OCI-LY7 (cell line): ENCODE measurements around the gene LILRB3. TPM values are rescaled to one million over a fixed set of nuclear protein-coding genes. Genes with fewer than 3 reads are reported as not detected.

ENCODE experiments used
- BruUV-seq: library from RNA; stranded (reverse); fragments of 400-500 nt; replicated peaks from 2 replicates; lab custom pipeline; 2021; lab: Mats Ljungman, UMichigan
- CTCF ChIA-PET: fragments of 300-600 bp; sonication (Branson Sonifier 250); formaldehyde crosslinking; loops from one replicate; lab custom pipeline; 2022; ENCODE audit warnings: antibody characterized with exemption; ENCODE audit not compliant: unreplicated experiment; lab: Charles Lee
- POLR2A ChIA-PET: fragments of 300-600 bp; sonication (Branson Sonifier 250); formaldehyde crosslinking; loops from one replicate; lab custom pipeline; 2022; ENCODE audit warnings: antibody characterized with exemption; lab: Charles Lee
- DNase-seq: peaks from one replicate; pipeline ENCODE4 v3.0.0-alpha.2; 2015; ENCODE audit warnings: low spot score
- H2AFZ ChIP-seq: fragments of 200-600 bp; sonication (generic), shearing (Covaris generic); 2 replicates; pipeline ENCODE4 v1.6.1; 2014; ENCODE audit warnings: mild to moderate bottlenecking, antibody characterized with exemption, low read length, moderate library complexity
- H3K27ac ChIP-seq: fragments of 200-600 bp; sonication (generic); 2 replicates; pipeline ENCODE4 v1.5.1; 2014; ENCODE audit warnings: mixed run types, low read depth, mild to moderate bottlenecking, moderate library complexity, low read length, inconsistent platforms; ENCODE audit not compliant: poor library complexity, severe bottlenecking
- H3K36me3 ChIP-seq: fragments of 200-600 bp; sonication (generic); 2 replicates; pipeline ENCODE4 v1.6.1; 2014; ENCODE audit warnings: mild to moderate bottlenecking, antibody characterized with exemption, low read length, moderate library complexity, mixed read lengths; ENCODE audit not compliant: insufficient read depth
- H3K4me1 ChIP-seq: fragments of 200-600 bp; sonication (generic); 2 replicates; pipeline ENCODE4 v1.5.1; 2014; ENCODE audit warnings: mild to moderate bottlenecking, low read length; ENCODE audit not compliant: insufficient read depth, poor library complexity, severe bottlenecking
- H3K4me2 ChIP-seq: fragments of 200-600 bp; sonication (generic); 2 replicates; pipeline ENCODE4 v1.6.1; 2014; ENCODE audit warnings: mild to moderate bottlenecking, low read length
- H3K4me3 ChIP-seq: fragments of 200-600 bp; sonication (generic); 2 replicates; pipeline ENCODE4 v1.5.1; 2014; ENCODE audit warnings: mild to moderate bottlenecking, low read depth, low read length; ENCODE audit not compliant: poor library complexity, severe bottlenecking
- H3K79me2 ChIP-seq: fragments of 200-600 bp; sonication (generic); 2 replicates; pipeline ENCODE4 v1.6.1; 2016; ENCODE audit warnings: low read depth, mild to moderate bottlenecking, low read length, moderate library complexity, mixed read lengths; ENCODE audit not compliant: insufficient read depth
- H3K9me2 ChIP-seq: fragments of 200-600 bp; sonication (generic); 2 replicates; pipeline ENCODE4 v1.6.1; 2016; ENCODE audit warnings: mild to moderate bottlenecking, low read length, mixed read lengths; ENCODE audit not compliant: insufficient read depth
- H3K9me3 ChIP-seq: fragments of 200-600 bp; sonication (generic); 2 replicates; pipeline ENCODE4 v1.6.1; 2014; ENCODE audit warnings: mild to moderate bottlenecking, mixed run types, low read length, mixed read lengths
- H4K20me1 ChIP-seq: fragments of 200-600 bp; sonication (generic); 2 replicates; pipeline ENCODE4 v1.6.1; 2014; ENCODE audit warnings: mild to moderate bottlenecking, antibody characterized with exemption, low read length, moderate library complexity, mixed read lengths; ENCODE audit not compliant: insufficient read depth
- EZH2phosphoT487 ChIP-seq: fragments of 200-600 bp; sonication (generic); IDR thresholded peaks from 2 replicates; pipeline ENCODE4 v1.6.1; 2018; ENCODE audit warnings: low read depth, borderline replicate concordance, mild to moderate bottlenecking, mixed run types, antibody characterized with exemption, low read length, moderate library complexity, mixed read lengths
- intact Hi-C: fragments of 100-400 bp; cut with micrococcal nuclease; formaldehyde crosslinking; loops from one replicate; pipeline ENCODE4 v1.10.0; 2022; ENCODE audit not compliant: unreplicated experiment
- total RNA-seq, 2 experiments: library from RNA; depleted of rRNA in 1 of 2; stranded (reverse); fragments of >200 nt in 1 of 2; shearing (Covaris generic) in 1 of 2; gene quantifications; 2 replicates each; pipeline ENCODE4 v1.2.3, GENCODE V29; 2014 to 2022
- TF ChIP-seq, protein P1 (sequence below): fragments of 200-600 bp; sonication (generic); conservative IDR thresholded peaks from 2 replicates; pipeline ENCODE4 v1.5.1; 2014; ENCODE audit warnings: mild to moderate bottlenecking, antibody characterized with exemption, low read length, moderate library complexity, mixed read lengths

The LILRB3 gene
- total RNA-seq, 2 experiments from 2014 or later, result not detected

DNA sequence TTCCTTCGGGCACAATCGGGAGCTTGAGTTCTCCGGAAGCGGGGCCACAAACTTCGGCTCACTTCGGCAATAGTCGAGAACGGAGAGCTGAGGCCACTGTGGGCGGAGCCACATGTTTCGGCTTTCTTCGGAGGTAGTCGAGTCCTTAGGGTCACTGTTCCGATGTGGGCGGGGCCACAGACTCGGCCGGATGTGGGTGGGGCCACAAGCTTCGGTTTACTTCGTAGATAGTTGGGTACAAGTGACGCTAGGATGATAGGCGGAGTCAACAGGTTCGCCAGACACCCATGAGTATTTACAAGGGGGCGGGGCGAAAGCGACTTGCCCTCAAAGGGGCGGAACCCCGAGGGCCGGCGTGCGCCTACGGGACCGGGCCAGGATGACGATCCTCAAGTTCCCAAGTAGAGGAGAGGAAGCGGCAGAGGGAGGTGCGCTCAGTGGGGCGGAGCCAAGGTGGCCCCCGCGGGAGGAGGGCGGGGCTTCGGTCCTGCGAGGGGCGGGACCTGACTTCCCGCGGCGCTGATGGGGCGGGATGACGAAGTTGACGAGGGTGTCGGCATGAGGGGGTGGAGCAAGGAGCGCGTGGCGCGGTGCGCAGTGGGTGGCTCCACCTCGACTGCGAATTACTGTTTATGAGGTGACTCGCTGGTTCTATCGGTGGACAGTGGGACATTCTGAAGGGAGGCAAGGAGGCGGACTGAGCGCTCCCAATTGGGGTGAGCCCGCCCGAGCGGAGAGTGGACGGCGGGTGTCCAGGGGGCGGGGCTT, 32.9 kb downstream of the LILRB3 start:
- H3K9me3 ChIP-seq, result no peaks in the 10 kb centered on the region
- H3K79me2 ChIP-seq, result peaks cover 21% of the 10 kb centered on the region; the same call in 1 of the 2 replicates
- H4K20me1 ChIP-seq, result no peaks in the 10 kb centered on the region
- no TSS peak for BruUV-seq
- intact Hi-C loops, result loop anchor here (2.0 kb wide), 1 partner anchor 31 kb away; the partner anchor contains the start of gene LENG1
- peak overlapping the region; percentile 97 for H3K4me2 ChIP-seq
- H3K36me3 ChIP-seq, result peaks cover 19% of the 10 kb centered on the region
- peak overlapping the region; percentile 76 for H3K4me3 ChIP-seq
- H3K27ac ChIP-seq, result peak overlapping the region; percentile 82
- CTCF ChIA-PET, result interaction anchor here (0.7 to 1.4 kb wide), 3 partner anchors 46 to 199 kb away, joined by 3 to 4 read pairs (median 3); no protein-coding TSS in a partner anchor
- H3K4me1 ChIP-seq, result peaks cover 25% of the 10 kb centered on the region
- H3K9me2 ChIP-seq, result no peaks in the 10 kb centered on the region
- H2AFZ ChIP-seq, result no peak overlapping the region; the same call in 1 of the 2 replicates
- POLR2A ChIA-PET, result interaction anchor here (0.9 to 2.2 kb wide), 4 partner anchors 11 to 1070 kb away, joined by 3 to 10 read pairs (median 6); partner anchors contain the start of genes CNOT3, LENG1 and RPS9
- DNase-seq, result peak; percentile 100
- TF ChIP-seq, protein P1, sequence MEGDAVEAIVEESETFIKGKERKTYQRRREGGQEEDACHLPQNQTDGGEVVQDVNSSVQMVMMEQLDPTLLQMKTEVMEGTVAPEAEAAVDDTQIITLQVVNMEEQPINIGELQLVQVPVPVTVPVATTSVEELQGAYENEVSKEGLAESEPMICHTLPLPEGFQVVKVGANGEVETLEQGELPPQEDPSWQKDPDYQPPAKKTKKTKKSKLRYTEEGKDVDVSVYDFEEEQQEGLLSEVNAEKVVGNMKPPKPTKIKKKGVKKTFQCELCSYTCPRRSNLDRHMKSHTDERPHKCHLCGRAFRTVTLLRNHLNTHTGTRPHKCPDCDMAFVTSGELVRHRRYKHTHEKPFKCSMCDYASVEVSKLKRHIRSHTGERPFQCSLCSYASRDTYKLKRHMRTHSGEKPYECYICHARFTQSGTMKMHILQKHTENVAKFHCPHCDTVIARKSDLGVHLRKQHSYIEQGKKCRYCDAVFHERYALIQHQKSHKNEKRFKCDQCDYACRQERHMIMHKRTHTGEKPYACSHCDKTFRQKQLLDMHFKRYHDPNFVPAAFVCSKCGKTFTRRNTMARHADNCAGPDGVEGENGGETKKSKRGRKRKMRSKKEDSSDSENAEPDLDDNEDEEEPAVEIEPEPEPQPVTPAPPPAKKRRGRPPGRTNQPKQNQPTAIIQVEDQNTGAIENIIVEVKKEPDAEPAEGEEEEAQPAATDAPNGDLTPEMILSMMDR, result no peak
- TF ChIP-seq EZH2phosphoT487, result no peak

DNA sequence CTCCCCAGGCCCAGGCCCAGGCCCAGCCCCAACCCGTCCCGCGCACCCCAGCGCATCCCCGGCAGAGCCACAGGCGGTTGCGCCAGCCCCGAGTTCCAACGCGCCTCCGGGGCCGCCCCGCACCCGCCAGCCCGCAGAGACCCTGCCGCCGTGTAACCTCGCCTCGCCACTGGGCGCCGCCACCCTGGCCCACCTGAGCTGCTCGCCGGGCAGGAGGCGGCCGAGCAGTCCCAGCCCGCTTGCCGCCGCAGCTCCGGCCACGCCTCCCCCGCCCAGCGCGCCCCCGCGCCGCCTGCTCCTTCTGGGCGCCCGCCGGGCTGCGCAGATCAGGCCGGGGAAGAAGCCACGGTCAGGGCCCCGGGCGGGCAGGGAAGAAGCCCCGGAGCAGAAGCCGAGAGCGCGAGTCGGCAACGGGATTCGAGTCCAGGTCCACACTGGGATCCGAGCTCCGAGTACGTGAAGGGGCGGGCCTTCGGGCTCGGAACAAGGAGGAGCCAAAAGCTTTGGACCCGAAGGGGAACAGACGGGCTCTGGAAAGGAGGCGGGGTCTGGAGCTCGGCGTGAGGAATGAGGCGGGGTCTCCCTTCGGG, 33.6 kb downstream of the LILRB3 start, which contains the start of gene MBOAT7:
MBOAT7 (minus strand) TSS at position 436 of the 590 bp plus-strand sequence. CDS start 1,072 bp downstream, outside the sequence.
- Histone ChIP-seq H3K27ac (peak within 1 kb of the TSS; percentile 82), H3K36me3 (peaks cover 13% of the 10 kb centered on the region), H3K9me2 (no peaks in the 10 kb centered on the region), H3K79me2 (peaks cover 21% of the 10 kb centered on the region; the same call in 1 of the 2 replicates), H2AFZ (peak within 1 kb of the TSS; percentile 48; the same call in 1 of the 2 replicates), H3K4me3 (peak within 1 kb of the TSS; percentile 76), H3K9me3 (no peaks in the 10 kb centered on the region), H4K20me1 (no peaks in the 10 kb centered on the region), H3K4me2 (peak within 1 kb of the TSS; percentile 97), H3K4me1 (peaks cover 25% of the 10 kb centered on the region)
- DNase-seq, result peak; percentile 87
- CTCF ChIA-PET, result interaction anchor here (0.7 to 1.4 kb wide), 3 partner anchors 46 to 200 kb away, joined by 3 to 4 read pairs (median 3); no protein-coding TSS in a partner anchor
- POLR2A ChIA-PET, result interaction anchor here (0.6 to 2.2 kb wide), 5 partner anchors 9 to 1070 kb away, joined by 3 to 10 read pairs (median 5); partner anchors contain the start of genes CNOT3, LENG1 and RPS9
- no TSS peak for BruUV-seq
- intact Hi-C loops, result no loop called here
- TF ChIP-seq, protein P1, result peak; percentile 71
- no peak for TF ChIP-seq EZH2phosphoT487
